ENCODE results near the gene SLC51A.

GRCh38 chr3:196263819-196264218 is 47.5 kb downstream of the SLC51A start:
- TF ChIP-seq ZNF274 (IDR thresholded peaks at IDR 0.05; ENCODE audit: low read depth, low read length), result no peak
- TF ChIP-seq SUZ12 (IDR thresholded peaks at IDR 0.05; ENCODE audit: extremely low read depth, insufficient read depth, insufficient read length), result no peak
- no peak for TF ChIP-seq YY1 (IDR thresholded peaks at IDR 0.05; ENCODE audit: insufficient read depth, insufficient read length)

Data from NT2/D1 (cell line).